Mucosa of stomach (tissue), 1 donor: ENCODE results near the gene THSD7B.

Experiments
- H3K27me3 ChIP-seq: one replicate; pipeline ENCODE4 v1.7.0; 2013; ENCODE audit warnings: mild to moderate bottlenecking, low read length; ENCODE audit not compliant: control insufficient read depth, insufficient read depth
- H3K36me3 ChIP-seq: one replicate; pipeline ENCODE4 v1.7.0; 2013; ENCODE audit warnings: low read length; ENCODE audit not compliant: control insufficient read depth, insufficient read depth
- H3K4me1 ChIP-seq: one replicate; pipeline ENCODE4 v1.7.0; 2013; ENCODE audit warnings: mild to moderate bottlenecking, low read length; ENCODE audit not compliant: control insufficient read depth, insufficient read depth
- H3K4me3 ChIP-seq: one replicate; pipeline ENCODE4 v1.7.0; 2013; ENCODE audit warnings: low read length
- H3K9ac ChIP-seq: one replicate; pipeline ENCODE4 v1.7.0; 2013; ENCODE audit warnings: mild to moderate bottlenecking, low read length, moderate library complexity
- H3K9me3 ChIP-seq: one replicate; pipeline ENCODE4 v1.7.0; 2013; ENCODE audit warnings: mild to moderate bottlenecking, low read length, moderate library complexity; ENCODE audit not compliant: control insufficient read depth
- donor health status: Pancreatic carcinoma.

THSD7B gene

GRCh38 chr2:137715731-137716191, 950.4 kb downstream of the THSD7B start:
- no peak overlapping the region for H3K4me3 ChIP-seq
- no peaks in the 10 kb centered on the region for H3K36me3 ChIP-seq
- H3K9ac ChIP-seq, result no peak overlapping the region
- H3K9me3 ChIP-seq, result no peaks in the 10 kb centered on the region
- H3K27me3 ChIP-seq, result no peaks in the 10 kb centered on the region
- H3K4me1 ChIP-seq, result no peaks in the 10 kb centered on the region

- no peaks in the 10 kb centered on the region for H3K36me3 ChIP-seq
- no peaks in the 10 kb centered on the region for H3K4me1 ChIP-seq
- no peak overlapping the region for H3K4me3 ChIP-seq
- no peaks in the 10 kb centered on the region for H3K27me3 ChIP-seq
- H3K9me3 ChIP-seq, result no peaks in the 10 kb centered on the region
- no peak overlapping the region for H3K9ac ChIP-seq
These were observed 953.4 kb downstream of the THSD7B start for GRCh38 chr2:137718786-137719185.

GRCh38 chr2:137721733-137722132, 956.4 kb downstream of the THSD7B start:
- Histone ChIP-seq H3K4me3 (no peak overlapping the region), H3K9me3 (no peaks in the 10 kb centered on the region), H3K36me3 (no peaks in the 10 kb centered on the region), H3K27me3 (no peaks in the 10 kb centered on the region), H3K4me1 (no peaks in the 10 kb centered on the region), H3K9ac (no peak overlapping the region)

GRCh38 chr2:137724912-137725311, 959.6 kb downstream of the THSD7B start:
- Histone ChIP-seq H3K27me3 (no peaks in the 10 kb centered on the region), H3K9ac (no peak overlapping the region), H3K36me3 (no peaks in the 10 kb centered on the region), H3K9me3 (no peaks in the 10 kb centered on the region), H3K4me3 (no peak overlapping the region), H3K4me1 (no peaks in the 10 kb centered on the region)
